GM18511 (cell line): ENCODE data around the gene GNPTG.

Experiments
- ATAC-seq: cut with Tn5 transposase; IDR thresholded peaks from one replicate; pipeline ENCODE4 v1.9.1; 2021; ENCODE audit warnings: mild to moderate bottlenecking, moderate library complexity; ENCODE audit not compliant: unreplicated experiment

The GNPTG gene

DNA sequence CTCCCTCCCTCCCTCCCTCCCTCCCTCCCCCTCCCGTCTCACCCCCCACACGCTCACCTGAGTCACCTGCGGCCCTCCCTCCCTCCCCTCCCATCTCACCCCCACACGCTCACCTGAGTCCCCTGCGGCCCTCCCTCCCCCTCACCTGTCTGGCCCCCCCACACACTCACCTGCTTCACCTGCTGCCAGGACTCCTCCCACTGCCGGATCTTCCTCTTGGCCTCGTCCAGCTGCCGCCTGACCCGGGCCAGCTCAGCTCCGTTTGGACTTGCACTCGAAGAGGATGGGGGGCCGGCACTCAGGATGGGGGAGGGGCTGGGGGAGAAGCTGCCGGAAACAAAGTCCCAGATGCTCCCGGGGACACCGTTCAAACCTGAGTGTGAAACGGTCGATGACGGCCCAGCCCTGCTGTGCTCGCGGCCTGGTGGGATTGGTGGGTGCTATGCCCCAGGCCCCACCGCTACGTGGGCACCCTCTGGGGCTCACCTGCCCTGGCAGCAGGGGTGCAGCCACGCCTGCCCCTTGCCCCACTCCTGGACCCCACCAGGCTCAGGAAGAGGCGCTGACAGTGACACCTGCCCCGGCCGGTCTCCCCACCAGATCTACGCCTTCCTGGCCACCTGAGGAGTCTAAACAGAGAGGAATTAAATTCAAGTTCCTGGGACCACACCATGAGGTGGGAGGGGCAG is 15.9 kb downstream of the GNPTG start:
- ATAC-seq: no peak

DNA sequence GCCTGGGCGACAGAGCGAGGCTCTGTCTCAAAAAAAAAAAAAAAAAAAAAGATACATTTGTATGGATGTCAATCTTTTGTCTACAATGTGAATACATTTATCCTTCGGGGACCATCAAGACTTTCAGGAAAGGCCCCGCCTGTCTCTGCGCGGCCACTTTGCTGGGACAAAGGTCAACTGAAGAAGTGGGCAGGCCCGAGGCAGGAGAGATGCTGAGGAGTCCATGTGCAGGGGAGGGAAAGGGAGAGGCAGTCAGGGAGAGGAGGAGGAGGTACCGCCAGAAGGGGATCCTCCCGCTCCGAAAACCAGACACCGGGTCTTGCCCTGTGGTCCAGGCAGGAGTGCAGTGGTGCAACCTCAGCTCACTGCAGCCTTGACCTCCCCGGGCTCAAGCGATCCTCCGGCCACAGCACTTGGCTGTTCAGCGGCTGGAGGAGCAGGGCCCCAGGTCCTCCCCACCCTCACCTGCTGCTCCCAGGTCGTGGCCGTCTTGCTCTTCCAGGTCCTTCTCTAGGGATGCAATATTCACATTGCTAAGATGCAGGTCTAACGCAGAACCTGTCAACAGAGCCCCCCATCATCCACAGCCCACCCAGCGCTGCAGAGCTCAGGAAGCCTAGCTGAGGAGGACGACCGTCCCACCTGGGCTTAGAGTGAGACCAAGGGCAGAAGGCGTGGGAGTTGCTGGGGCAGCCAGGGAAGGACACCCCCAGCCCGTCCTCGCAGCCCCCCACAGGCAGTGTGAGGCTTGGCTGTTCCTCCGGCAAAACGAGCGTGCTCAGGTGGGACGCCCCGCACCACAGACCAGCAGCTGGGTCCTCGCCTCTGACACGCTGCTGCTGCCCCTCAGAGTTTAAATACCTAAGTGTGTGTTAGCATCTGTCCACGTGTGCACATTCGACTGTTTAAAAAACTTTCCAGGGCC is 19.6 kb downstream of the GNPTG start:
- no peak for ATAC-seq

DNA sequence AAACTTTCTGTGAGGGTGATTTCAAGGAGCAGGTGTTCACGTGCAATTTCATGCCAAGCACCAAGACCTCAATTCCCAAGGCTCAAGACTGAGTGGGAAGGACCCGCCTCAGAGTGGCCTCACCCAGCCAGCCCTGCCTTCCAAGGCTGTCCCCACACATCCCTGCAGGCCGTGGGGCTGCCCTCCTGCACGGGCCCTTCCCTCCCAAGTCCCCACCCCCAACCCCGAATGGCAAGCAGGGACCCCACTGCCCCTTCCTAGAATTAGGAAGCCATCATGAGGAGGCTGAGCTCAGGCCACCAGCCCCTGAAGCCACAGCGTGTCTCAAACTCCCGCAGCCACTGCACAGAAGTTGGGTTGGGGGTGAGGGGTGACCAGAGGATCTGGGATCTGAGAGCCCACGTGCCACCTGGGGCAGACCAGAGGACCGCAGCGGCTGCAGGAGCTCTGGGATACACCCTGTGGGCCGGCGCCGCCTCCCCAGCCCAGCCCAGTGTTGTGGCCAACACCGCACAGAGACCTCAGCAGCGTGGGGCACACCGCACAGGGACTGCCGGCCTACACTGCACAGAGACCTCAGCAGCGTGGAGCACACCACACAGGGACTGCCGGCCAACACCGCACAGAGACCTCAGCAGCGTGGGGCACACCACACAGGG is 20.7 kb downstream of the GNPTG start:
- no peak for ATAC-seq

DNA sequence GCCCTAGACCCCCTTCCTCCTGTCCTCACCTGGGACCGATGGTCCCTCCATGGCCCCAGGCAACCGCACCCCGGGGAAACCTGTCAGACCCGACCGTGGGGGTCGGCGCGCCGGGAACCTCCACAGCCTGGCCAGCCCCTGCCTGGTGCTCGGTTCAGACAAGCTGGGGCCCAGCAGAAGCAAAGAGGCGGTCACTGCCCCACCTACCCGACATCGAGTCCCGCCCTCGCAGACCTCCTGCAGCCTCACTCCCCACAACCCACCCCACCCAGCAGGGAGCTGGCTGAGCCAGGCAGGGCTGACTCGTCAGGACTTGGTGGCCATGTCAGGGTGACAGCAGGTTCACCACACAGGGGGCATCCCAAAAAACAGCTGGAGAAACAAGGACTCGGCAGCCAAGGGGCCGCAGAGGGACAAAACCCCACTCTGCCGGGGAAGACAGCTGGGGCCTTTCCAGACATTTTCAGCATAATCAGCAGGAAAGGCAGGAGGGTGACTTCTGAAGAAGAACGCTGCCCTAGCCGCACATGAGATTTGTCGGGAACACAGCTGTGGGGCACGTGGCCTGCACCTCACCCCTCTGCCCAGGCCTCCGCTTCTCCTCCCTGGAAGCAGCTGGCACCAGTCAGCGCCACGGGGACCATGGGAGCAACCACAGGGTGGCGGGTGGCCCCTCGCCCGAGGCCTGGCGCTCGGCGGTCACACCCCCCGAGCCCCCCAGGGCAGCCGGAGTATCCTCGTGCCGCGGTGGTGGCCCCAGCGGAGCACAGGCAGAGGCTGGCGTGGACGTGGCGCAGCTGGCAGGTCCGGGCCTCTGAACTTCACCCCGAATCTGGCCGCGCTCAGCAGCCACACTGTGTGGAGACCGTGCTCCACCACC is 22.9 kb downstream of the GNPTG start:
- ATAC-seq: no peak

DNA sequence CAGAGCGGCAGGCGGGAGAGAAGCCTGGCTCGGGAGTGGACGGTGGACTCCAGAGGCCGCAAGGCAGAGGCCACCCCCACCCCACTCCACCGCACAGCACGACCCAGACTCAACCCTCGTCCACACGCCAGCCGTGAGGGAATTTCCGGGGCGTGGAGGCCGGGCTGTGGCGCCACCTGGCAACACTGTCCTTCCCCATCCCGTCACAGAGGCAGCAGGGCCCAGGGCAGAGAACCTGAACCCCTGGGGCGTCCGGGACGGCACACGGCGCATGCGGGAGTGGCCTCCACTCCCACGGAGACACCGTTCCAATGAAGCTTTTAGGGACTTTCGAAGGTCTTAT is 23.5 kb downstream of the GNPTG start:
- no peak for ATAC-seq

DNA sequence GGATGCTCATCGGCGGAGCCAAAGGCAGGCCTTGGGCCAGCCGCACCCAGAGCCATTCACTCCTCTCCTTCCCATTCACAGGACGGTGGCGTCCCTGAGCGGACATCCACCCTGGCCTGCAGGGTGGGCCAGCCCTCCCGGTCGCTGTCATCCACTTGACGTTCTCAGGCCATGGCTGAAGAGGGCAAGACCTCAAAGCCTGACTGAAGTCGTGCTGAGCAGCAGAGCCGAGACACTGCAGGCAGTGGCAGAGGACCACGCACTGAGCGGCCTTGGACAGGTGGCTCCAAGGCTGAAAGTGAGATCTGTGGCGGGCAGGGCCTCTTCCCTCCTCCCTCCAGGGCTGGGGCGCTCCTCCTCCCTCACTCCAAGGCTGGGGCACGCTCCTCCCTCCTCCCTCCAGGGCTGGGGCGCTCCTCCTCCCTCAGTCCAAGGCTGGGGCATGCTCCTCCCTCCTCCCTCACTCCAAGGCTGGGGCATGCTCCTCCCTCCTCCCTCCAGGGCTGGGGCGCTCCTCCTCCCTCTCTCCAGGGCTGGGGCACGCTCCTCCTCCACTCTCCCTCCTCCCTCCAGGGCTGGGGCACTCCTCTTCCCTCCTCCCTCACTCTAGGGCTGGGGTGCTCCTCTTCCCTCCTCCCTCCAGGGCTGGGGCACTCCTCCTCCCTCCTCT is 24.1 kb downstream of the GNPTG start:
- ATAC-seq: no peak

DNA sequence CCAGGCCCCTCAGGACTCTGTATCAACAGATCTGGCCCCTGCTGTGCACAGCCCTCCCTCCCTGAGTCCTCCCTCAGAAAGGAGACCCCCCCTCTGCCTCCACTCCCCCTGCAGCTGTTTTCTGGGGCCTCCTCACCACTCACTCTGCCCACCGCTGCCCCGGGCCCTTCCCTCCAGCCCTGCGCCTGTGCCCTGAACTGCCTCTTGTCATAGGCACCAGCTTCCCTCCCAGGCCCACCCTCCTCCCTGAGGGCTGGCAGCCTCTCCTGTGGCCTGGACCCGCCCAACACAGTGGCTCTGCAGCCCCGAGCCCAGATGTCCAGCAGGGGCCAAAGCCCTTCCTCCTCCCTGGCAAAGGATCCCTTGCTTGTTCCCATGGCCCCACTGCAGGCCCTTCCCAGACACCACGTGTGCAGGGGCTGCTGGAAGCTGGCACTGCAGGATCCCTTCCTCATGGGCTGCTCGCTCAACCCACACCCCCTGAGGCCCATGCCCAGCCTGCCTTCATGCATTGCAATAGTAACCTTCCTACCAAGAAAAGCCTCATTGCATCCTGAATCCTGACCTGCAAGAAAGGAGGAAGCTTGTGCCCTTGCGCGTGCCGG is 25.8 kb downstream of the GNPTG start:
- ATAC-seq: no peak

DNA sequence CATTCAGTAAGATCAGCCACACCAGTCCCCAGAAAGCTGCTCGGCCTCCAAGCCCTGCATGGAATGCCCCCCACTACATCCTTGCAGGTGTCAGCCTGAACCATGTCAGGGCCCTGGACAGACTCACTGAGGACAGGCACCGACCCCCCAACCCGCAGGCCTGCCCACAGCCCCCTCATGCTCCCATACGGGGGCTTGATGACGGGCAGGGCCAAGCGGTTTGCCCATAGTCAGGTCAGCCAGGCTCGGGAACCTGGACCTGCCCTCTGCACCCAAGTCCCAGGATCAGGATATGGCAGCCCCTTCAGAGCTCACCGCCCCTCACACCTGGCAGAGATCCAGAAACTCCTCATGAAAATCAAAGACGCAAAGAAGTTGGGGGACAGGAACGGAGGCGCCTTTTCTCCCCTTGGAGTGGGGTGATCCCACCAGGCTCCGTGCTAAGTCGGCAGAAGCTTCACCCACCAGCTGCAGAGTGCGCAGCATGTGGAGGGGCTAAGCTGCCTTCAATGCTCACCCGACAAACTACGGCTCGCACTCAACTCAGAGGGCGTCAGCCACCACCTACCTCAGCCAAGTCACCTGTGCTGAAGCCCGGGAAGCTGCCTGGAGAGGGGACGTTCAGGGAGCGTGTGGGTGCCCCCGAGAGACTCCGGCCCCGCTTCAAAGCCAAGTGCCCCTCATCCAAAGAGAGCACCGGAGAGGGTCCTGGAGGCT is 26.5 kb downstream of the GNPTG start:
- no peak for ATAC-seq

DNA sequence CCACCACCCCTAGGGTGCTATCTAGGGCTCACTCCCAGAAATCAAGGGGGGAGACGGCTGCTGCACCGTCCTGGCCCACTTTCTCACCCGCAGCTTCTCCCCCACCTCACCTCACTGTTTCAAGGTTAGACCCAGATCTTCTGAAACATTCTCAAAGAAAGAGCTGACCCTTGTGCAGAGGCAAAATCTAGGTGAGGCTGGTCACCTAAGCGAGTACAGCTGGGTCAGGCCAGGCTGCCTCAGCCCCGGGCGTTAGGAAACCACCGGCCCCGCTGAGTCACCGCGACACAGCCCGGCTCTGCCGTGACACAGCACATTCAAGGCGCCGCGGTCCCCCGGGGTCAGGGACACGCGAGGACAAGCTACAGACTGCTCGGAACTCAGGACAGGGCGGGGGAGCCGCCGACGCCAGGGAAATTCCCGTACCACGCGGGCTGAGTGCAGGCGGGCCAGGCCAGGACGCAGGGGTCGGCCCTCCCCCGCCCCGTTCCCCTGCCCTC is 27.1 kb downstream of the GNPTG start:
- ATAC-seq: peak; percentile 45

DNA sequence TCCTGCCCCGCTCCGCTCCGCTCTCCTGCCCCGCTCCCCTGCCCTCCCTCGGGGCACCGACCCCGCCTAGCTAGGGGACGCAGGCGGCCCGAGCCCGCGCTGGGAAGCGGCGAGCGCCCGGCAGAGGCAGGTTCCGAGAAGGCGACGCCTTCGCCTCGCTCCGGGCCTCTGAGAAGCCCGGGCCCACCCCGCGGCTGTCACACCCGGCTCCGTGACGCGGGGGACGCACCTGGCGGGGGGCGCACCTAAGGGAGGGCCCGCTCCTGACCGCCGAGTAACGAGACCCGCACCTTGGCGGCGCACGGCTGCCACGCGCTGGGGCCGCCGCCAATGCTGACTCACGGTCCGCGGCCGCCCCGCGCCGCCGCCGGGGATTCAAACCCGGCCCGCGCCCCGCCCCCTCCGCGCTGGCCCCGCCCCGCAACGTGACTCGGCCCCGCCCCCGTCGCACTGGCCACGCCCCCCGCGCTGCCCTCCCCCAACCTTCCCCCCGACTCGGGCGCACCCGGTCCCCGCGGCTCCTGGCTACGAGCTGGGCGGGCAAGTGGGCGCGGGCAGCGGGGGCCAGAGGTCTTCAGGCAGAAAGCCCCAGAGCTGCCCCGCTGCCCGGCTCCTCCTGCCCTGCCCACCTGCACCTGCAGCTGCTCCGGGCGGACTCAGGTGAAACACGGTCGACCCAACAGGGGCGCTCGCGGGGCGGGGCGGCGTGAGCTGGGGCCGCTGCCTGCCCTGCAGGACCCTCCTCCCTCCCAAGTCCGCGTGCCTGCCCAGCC is 27.8 kb downstream of the GNPTG start:
- ATAC-seq: peak; percentile 54

DNA sequence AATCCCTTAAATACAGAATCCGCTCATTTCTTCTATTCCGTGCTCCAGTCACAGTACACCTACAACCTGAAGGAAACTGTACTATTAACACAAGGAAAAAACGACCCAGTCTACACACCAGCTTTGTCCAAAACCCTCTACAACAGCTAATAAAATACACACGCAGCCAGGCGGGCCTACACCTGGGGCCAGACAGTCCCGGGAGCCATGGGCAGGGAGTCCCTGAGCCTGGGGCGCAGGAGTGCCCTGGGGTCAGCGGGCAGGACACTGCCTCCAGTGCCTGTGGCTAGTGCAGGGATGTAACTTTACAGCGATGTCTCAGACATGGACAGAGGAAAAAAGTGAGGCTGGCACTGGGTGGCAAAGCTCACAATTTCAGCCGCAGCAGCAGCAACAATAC is 28.5 kb downstream of the GNPTG start:
- no peak for ATAC-seq

DNA sequence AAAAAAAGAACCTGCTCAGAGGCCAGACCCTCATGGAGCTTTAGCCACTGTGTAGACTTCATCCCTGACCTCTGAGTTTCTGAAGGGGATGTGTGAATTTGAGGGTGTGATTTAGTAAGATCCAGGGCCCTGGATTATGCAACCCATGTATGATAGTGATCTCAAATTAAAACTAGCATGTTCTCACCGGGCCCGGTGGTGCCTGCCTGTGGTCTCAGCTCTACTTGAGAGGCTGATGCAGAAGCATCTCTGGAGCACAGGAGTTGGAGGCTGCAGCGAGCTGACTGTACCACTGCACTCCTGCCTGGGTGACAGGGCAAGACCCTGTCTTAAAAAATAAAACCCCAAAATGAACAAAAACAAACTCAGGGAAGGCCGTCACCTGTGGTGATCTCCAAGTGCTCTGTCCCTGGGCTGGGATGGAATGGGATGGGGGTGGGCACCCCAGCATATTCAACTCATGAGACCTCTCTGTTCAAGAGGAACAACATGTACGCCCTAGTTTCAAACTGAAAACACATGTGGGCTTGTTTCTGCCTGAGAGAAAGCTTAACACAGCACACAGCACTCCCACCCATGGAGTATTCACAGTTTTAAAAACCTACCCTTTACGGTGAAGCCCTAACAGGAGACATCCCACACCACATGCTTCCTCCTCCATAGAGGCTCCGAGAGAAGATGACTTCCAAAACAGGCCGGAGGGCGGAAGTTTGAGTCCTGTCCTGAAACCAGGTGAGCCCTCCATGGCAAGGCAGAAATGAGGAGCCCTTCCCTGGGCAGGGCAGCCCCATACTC is 30.1 kb downstream of the GNPTG start:
- no peak for ATAC-seq

DNA sequence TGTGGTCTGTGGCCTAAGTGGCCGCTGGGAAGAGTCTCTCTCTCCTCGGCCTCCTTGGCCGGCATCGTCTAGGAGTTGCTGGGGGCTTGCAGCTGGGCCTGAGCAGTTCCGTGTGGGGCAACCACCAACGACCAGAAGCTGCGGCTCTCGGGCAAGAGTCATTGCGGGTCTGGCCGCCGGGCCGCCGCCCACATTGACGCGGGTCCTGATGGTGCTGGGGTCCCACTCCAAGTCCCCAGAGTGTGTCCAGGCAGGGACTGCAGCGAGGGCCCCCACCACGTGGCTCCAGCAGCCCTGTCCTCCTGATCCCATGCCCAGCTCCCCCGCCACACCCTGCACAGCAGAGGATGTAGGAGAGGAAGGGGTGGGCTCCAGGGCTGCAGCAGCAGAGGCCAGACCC is 31.8 kb downstream of the GNPTG start:
- no peak for ATAC-seq

DNA sequence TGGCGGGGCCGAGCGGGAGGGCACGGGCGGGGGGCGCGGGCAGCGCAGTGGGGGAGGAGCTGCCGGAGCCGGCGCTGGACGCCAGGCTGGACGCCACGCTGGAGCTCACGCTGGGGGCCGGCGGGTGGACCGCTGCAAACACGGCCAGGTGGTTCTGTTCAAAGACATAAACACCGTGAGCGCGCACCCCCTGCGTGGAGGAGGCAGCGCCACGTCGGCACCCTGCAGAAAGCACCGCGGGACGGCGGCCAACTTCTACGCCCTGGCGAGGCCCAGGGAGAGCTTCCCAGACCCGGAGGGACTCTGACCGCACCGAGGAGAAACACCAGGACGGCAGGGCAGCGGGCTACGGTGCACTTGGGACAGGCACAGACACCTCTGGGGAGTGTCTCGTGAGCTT is 33.5 kb downstream of the GNPTG start:
- ATAC-seq: no peak

DNA sequence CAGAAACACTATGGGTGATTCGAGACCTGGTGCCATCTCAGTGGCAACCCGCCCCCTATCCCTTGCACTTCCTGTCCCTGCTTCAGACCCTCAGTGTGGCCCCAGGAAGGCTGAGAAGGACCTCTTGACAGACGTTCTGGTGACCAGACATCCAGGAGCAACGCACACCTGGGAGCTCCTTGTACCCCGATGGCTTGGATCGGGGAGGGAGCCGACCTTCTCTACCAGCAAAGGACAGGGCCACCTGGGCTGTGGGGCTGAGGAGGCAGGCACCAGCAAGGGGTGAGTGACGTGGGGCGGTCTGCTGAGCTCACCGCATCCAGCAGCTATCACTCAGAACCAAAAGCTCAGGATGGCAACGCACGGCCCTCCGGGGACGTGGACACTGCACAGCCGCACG is 35.6 kb downstream of the GNPTG start:
- ATAC-seq: no peak

DNA sequence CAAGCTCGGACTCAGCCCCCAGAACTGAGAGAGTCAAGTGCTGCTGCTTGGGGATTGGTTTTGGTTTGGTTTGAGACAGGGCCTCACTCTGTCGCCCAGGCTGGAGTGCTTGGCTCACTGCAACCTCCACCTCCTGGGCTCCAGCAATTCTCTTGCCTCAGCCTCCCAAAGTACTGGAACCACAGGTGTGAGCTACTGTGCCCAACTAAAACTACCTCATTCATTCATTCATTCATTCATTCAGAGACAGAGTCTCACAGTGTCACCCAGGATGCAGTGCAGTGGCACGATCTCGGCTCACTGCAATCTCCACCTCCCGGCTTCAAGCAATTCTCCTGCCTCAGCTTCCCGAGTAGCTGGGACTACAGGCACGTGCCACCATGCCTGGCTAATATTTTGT is 38.0 kb downstream of the GNPTG start:
- ATAC-seq: no peak

DNA sequence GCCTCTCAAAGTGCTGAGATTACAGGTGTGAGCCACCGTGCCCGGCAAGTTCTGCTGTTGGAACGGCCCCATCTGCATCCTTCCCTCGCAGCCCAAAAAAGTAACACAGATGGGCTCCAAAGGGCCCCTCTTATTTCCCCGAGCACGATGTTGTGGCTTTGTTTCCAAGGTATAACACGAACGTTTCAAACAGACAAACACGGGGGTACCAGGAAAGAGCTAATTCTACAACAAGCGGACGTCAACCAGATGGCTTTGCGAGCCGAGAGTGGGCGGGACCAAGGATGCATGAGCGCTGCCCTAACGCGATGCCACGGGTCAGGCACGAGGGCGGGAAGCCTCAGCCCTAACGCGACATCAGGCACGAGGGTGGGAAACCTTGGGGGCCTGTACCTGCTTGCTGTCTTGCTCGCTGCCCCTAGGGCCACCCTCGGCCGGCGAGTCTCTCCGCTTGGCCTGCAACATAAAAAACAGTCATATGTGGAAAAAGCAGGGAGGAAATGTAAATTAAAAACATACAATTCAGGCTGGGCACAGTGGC is 38.6 kb downstream of the GNPTG start:
- no peak for ATAC-seq
